IMR-90 (cell line): ENCODE data around the gene KCTD5.

Experiments
- CEBPB ChIP-seq: IDR thresholded peaks from 2 replicates; pipeline ENCODE4 v1.6.1; 2012; ENCODE audit warnings: low read depth, low read length, improper control_type of control experiment
- CHD1 ChIP-seq: IDR thresholded peaks from 2 replicates; pipeline ENCODE4 v1.6.1; 2012; ENCODE audit warnings: low read depth, low read length, improper control_type of control experiment
- CTCF ChIP-seq: conservative IDR thresholded peaks from 2 replicates; pipeline ENCODE4 v1.5.1; 2012; ENCODE audit warnings: mild to moderate bottlenecking, low read depth, low read length, improper control_type of control experiment
- MAZ ChIP-seq: IDR thresholded peaks from 2 replicates; pipeline ENCODE4 v1.6.1; 2012; ENCODE audit warnings: low read depth, mild to moderate bottlenecking, low read length, improper control_type of control experiment, moderate library complexity, borderline replicate concordance
- MXI1 ChIP-seq: IDR thresholded peaks from 2 replicates; pipeline ENCODE4 v1.6.1; 2012; ENCODE audit warnings: low read depth, mild to moderate bottlenecking, low read length, moderate library complexity, borderline replicate concordance
- NFE2L2 ChIP-seq: fragments of 150-350 bp; IDR thresholded peaks from 2 replicates; pipeline ENCODE4 v1.6.1; 2016; ENCODE audit warnings: low read depth, mild to moderate bottlenecking, low read length
- POLR2A ChIP-seq: IDR thresholded peaks from 2 replicates; pipeline ENCODE4 v1.6.1; 2012; ENCODE audit warnings: mild to moderate bottlenecking, low read depth, low read length
- RAD21 ChIP-seq: IDR thresholded peaks from 2 replicates; pipeline ENCODE4 v1.6.1; 2012; ENCODE audit warnings: low read length, improper control_type of control experiment
- RCOR1 ChIP-seq: IDR thresholded peaks from 2 replicates; pipeline ENCODE4 v1.6.1; 2012; ENCODE audit warnings: mild to moderate bottlenecking, low read length, improper control_type of control experiment; ENCODE audit not compliant: insufficient replicate concordance
- RFX5 ChIP-seq: IDR thresholded peaks from 2 replicates; pipeline ENCODE4 v1.8.0; 2012; ENCODE audit warnings: low read depth, mild to moderate bottlenecking, low read length, moderate library complexity
- SMC3 ChIP-seq: fragments of 150-350 bp; IDR thresholded peaks from 2 replicates; pipeline ENCODE4 v1.6.1; 2016; ENCODE audit warnings: low read depth, mild to moderate bottlenecking, antibody characterized with exemption, low read length, moderate library complexity
- USF2 ChIP-seq: fragments of 150-350 bp; IDR thresholded peaks from 2 replicates; pipeline ENCODE4 v1.6.1; 2017; ENCODE audit warnings: mild to moderate bottlenecking, antibody characterized with exemption, low read length, low read depth
- TF ChIP-seq, protein P1 (sequence below): fragments of 150-350 bp; IDR thresholded peaks from 2 replicates; pipeline ENCODE4 v1.6.1; 2016; ENCODE audit warnings: low read depth, mild to moderate bottlenecking, low read length, moderate library complexity, borderline replicate concordance

DNA sequence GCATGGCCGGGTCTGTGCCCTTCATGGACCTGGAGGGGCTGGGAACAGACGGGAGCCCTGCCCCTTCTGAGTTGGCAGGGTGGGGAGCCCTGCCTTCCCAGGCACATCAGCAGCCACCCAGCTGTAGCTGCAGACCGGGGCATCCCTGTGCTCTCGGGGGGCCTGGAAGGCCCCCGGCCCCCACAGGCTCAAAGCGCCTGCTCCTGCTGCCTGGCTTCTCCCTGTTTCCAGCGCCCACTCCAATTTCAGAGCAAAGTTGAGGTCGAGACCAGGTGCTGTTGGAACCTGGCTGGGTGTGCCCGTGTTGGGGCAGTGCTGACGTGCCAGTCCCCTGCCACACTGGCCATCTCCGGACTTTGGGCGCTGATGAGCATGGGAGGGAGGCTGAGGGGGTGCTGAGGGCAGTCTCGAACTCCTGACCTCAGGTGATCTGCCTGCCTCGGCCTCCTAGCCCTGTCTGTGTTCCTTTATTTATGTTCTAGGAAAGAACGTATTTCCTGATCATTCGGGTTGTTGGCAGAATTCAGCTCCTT lies 42.6 kb downstream of the KCTD5 start:
- no peak for TF ChIP-seq CTCF
- no peak for TF ChIP-seq POLR2A
- TF ChIP-seq RAD21, result no peak
- TF ChIP-seq, protein P1, sequence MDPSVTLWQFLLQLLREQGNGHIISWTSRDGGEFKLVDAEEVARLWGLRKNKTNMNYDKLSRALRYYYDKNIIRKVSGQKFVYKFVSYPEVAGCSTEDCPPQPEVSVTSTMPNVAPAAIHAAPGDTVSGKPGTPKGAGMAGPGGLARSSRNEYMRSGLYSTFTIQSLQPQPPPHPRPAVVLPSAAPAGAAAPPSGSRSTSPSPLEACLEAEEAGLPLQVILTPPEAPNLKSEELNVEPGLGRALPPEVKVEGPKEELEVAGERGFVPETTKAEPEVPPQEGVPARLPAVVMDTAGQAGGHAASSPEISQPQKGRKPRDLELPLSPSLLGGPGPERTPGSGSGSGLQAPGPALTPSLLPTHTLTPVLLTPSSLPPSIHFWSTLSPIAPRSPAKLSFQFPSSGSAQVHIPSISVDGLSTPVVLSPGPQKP, result no peak
- no peak for TF ChIP-seq RCOR1
- TF ChIP-seq RFX5, result no peak
- TF ChIP-seq CEBPB, result no peak
- no peak for TF ChIP-seq NFE2L2
- TF ChIP-seq SMC3, result no peak
- no peak for TF ChIP-seq CHD1
- no peak for TF ChIP-seq MXI1
- TF ChIP-seq MAZ, result no peak
- no peak for TF ChIP-seq USF2
